Transverse colon (tissue), 4 donors: ENCODE results near the gene ASB9. TPM values are rescaled to one million over a fixed set of nuclear protein-coding genes. Genes with fewer than 3 reads are reported as not detected.
"Not testable (repeated sequence)": the region's sequence is repeated elsewhere in the genome, so short reads cannot be mapped to it uniquely, and the experiment has no call there.

ENCODE experiments used
- DNase-seq: peaks from one replicate; pipeline ENCODE4 v3.0.0-alpha.2; 2019
- H3K27ac ChIP-seq, 4 donors: fragments of 200-600 bp; sonication (generic); 2 replicates each; pipeline ENCODE4 v1.5.1; 2016 to 2018; ENCODE audit warnings: inconsistent platforms in 4 of 4
- H3K27me3 ChIP-seq: fragments of 200-600 bp; sonication (generic); 2 replicates; pipeline ENCODE4 v1.5.1; 2017; ENCODE audit warnings: inconsistent platforms
- H3K36me3 ChIP-seq, 4 donors: fragments of 200-600 bp; sonication (generic); 2 replicates each; pipeline ENCODE4 v1.5.1; 2017 to 2019; ENCODE audit warnings: inconsistent platforms in 4 of 4
- H3K4me1 ChIP-seq, 4 donors: fragments of 200-600 bp; sonication (generic); 2 replicates each; pipeline ENCODE4 v1.5.1; 2017 to 2020; ENCODE audit warnings: inconsistent platforms in 4 of 4
- H3K4me3 ChIP-seq, 4 donors: fragments of 200-600 bp; sonication (generic); 1 replicate in 1 of 4; 2 replicates in 3 of 4; pipeline versions ENCODE4 v1.5.1 to v1.6.1; 2017 to 2019; ENCODE audit warnings: inconsistent platforms in 4 of 4
- H3K9me3 ChIP-seq, 2 donors: fragments of 200-600 bp; sonication (generic); 2 replicates each; pipeline ENCODE4 v1.5.1; 2017 to 2019; ENCODE audit warnings: inconsistent platforms in 2 of 2
- CTCF ChIP-seq, 5 experiments: fragments of 200-600 bp in 3 of 5; fragments of 450-650 bp in 2 of 5; sonication (generic) in 3 of 5; IDR thresholded peaks; 1 replicate in 2 of 5; 2 replicates in 3 of 5; pipeline ENCODE4 v1.5.1; 2016 to 2017; ENCODE audit warnings: antibody characterized with exemption in 5 of 5, inconsistent platforms in 3 of 5, mild to moderate bottlenecking in 2 of 5, moderate library complexity in 1 of 5
- EP300 ChIP-seq: sonication (generic); formaldehyde crosslinking; IDR thresholded peaks from one replicate; pipeline ENCODE4 v1.6.1; 2017; ENCODE audit warnings: antibody characterized with exemption, low read depth
- POLR2A ChIP-seq: fragments of 450-650 bp; IDR thresholded peaks from one replicate; pipeline ENCODE4 v1.6.1; 2016; ENCODE audit warnings: antibody characterized with exemption, mild to moderate bottlenecking, moderate library complexity
- POLR2AphosphoS5 ChIP-seq, 3 donors: sonication (generic); formaldehyde crosslinking; IDR thresholded peaks; one replicate each; pipeline ENCODE4 v1.6.1; 2016; ENCODE audit warnings: antibody characterized with exemption in 3 of 3
- WGBS, 2 donors: methylation state at CpG; one replicate each; pipeline ENCODE4 v1.1.5; 2018; ENCODE audit warnings: low coverage in 1 of 2; 5-methylcytosine and 5-hydroxymethylcytosine counted together
- in situ Hi-C, 4 donors: fragments of 200-750 bp; cut with MboI; loops; one replicate each; pipeline versions ENCODE4 v1.15.0 to v1.15.1; 2017; ENCODE audit warnings: low sequenced_read_pairs in 3 of 4, low pct_ligation_motif_present in 1 of 4, low pct_unique_long_range_greater_than_20kb in 1 of 4
- intact Hi-C: fragments of 100-400 bp; cut with DNase I; formaldehyde crosslinking; loops from one replicate; pipeline ENCODE4 v1.15.1; 2023; ENCODE audit warnings: low total_unique reads
- total RNA-seq, 4 donors: library from RNA; depleted of rRNA; stranded (reverse); fragments of >200 nt; gene quantifications; one replicate each; pipeline ENCODE4 v1.1.0, GENCODE V29; 2016

The ASB9 gene
- total RNA-seq, 4 donors from 2014 or later: 1.8 to 3.0 (median 2.5) TPM; not detected in 1

- H3K4me3 ChIP-seq: no peak overlapping the region
- 79% methylated on average over 3 of the region's 3 CpGs; no CpG with 5 or more reads in 1 of the 2 donors for WGBS, 2 donors
- intact Hi-C loops: no loop called here
- no peak for TF ChIP-seq POLR2A
- no peak for TF ChIP-seq CTCF (IDR thresholded peaks at IDR 0.05)
- no peak for TF ChIP-seq POLR2AphosphoS5 (IDR thresholded peaks at IDR 0.05)
- no peak for TF ChIP-seq EP300
- H3K4me1 ChIP-seq: no peaks in the 10 kb centered on the region
- no peaks in the 10 kb centered on the region for H3K36me3 ChIP-seq
- no peaks in the 10 kb centered on the region for H3K9me3 ChIP-seq
- no peaks in the 10 kb centered on the region for H3K27me3 ChIP-seq
- DNase-seq: no peak
- H3K27ac ChIP-seq: no peak overlapping the region
- in situ Hi-C loops: no loop called here
These were observed 41.2 kb upstream of the ASB9 start for GRCh38 chrX:15311119-15311518.

GRCh38 chrX:15310117-15310516 lies 40.2 kb upstream of the ASB9 start:
- DNase-seq: no peak
- intact Hi-C loops: no loop called here
- Histone ChIP-seq H3K9me3 (no peaks in the 10 kb centered on the region), H3K4me3 (no peak overlapping the region), H3K4me1 (no peaks in the 10 kb centered on the region), H3K27me3 (no peaks in the 10 kb centered on the region), H3K36me3 (no peaks in the 10 kb centered on the region), H3K27ac (no peak overlapping the region)
- in situ Hi-C loops: no loop called here
- 0 to 32% methylated on average over 1 to 3 of the region's 3 CpGs for WGBS, 2 donors
- TF ChIP-seq CTCF (IDR thresholded peaks at IDR 0.05) (no peak), EP300 (no peak), POLR2A (no peak), POLR2AphosphoS5 (IDR thresholded peaks at IDR 0.05) (no peak)

- WGBS, 2 donors: 53% methylated on average over 3 of the region's 3 CpGs; no CpG with 5 or more reads in 1 of the 2 donors
- H3K36me3 ChIP-seq, in situ Hi-C loops, intact Hi-C loops, H3K27ac ChIP-seq, DNase-seq, H3K27me3 ChIP-seq, H3K4me1 ChIP-seq, H3K4me3 ChIP-seq, H3K9me3 ChIP-seq: not testable (repeated sequence)
These were observed 36.0 kb upstream of the ASB9 start for GRCh38 chrX:15305899-15306298.

- H3K27me3 ChIP-seq: no peaks in the 10 kb centered on the region
- no peaks in the 10 kb centered on the region for H3K36me3 ChIP-seq
- H3K4me1 ChIP-seq: peaks cover 0 to 4% (median 0%) of the 10 kb centered on the region in 4 donors
- no peaks in the 10 kb centered on the region for H3K9me3 ChIP-seq
- WGBS, 2 donors: 33% methylated on average over 4 of the region's 4 CpGs; no CpG with 5 or more reads in 1 of the 2 donors
- intact Hi-C loops (no loop called here), in situ Hi-C loops (no loop called here)
- H3K27ac ChIP-seq: peak overlapping the region in 1 of 4 donors; percentile 12
- TF ChIP-seq EP300 (no peak), POLR2A (no peak), CTCF (IDR thresholded peaks at IDR 0.05) (no peak), POLR2AphosphoS5 (IDR thresholded peaks at IDR 0.05) (no peak)
- peak; percentile 35 for DNase-seq
- H3K4me3 ChIP-seq: no peak overlapping the region
These were observed 32.0 kb upstream of the ASB9 start for GRCh38 chrX:15301924-15302323.
